Astrocyte (in vitro differentiated cells and primary cell): ENCODE results near the gene TENM4. TPM values are rescaled to one million over a fixed set of nuclear protein-coding genes. Genes with fewer than 3 reads are reported as not detected.

ENCODE experiments used
- DNase-seq: peaks from one replicate; pipeline ENCODE4 v3.0.0-alpha.2; 2010; ENCODE audit warnings: low read depth
- FAIRE-seq: peaks from 2 replicates; lab custom pipeline; 2011; peaks lifted over from hg19 to GRCh38; lab: Jason Lieb, UNC
- H2AFZ ChIP-seq: 2 replicates; pipeline ENCODE4 v1.6.0; 2012; ENCODE audit warnings: low read depth, low read length, inconsistent platforms
- H3K27ac ChIP-seq: 2 replicates; pipeline ENCODE4 v1.5.1; 2011; ENCODE audit warnings: low read depth, low read length, inconsistent platforms
- H3K27me3 ChIP-seq: 2 replicates; pipeline ENCODE4 v1.6.0; 2011; ENCODE audit warnings: low read length, inconsistent platforms; ENCODE audit not compliant: insufficient read depth
- H3K36me3 ChIP-seq: 2 replicates; pipeline ENCODE4 v1.5.1; 2011; ENCODE audit warnings: low read length, inconsistent platforms; ENCODE audit not compliant: insufficient read depth
- H3K4me1 ChIP-seq: 2 replicates; pipeline ENCODE4 v1.5.1; 2011; ENCODE audit warnings: low read length, inconsistent platforms; ENCODE audit not compliant: insufficient read depth
- H3K4me2 ChIP-seq: 2 replicates; pipeline ENCODE4 v1.6.0; 2012; ENCODE audit warnings: low read length, inconsistent platforms
- H3K4me3 ChIP-seq: 2 replicates; pipeline ENCODE4 v1.5.1; 2011; ENCODE audit warnings: low read depth, mild to moderate bottlenecking, low read length, inconsistent platforms; ENCODE audit not compliant: insufficient read depth
- H3K79me2 ChIP-seq: 2 replicates; pipeline ENCODE4 v1.6.0; 2012; ENCODE audit warnings: mild to moderate bottlenecking, low read length, inconsistent platforms; ENCODE audit not compliant: insufficient read depth
- H3K9ac ChIP-seq: 2 replicates; pipeline ENCODE4 v1.6.0; 2012; ENCODE audit warnings: mild to moderate bottlenecking, low read length, inconsistent platforms
- H3K9me3 ChIP-seq: 2 replicates; pipeline ENCODE4 v1.5.1; 2012; ENCODE audit warnings: low read depth, mild to moderate bottlenecking, low read length, inconsistent platforms; ENCODE audit not compliant: insufficient read depth
- H4K20me1 ChIP-seq: 2 replicates; pipeline ENCODE4 v1.6.0; 2012; ENCODE audit warnings: low read length, inconsistent platforms; ENCODE audit not compliant: insufficient read depth
- H3K27ac Mint-ChIP-seq: one replicate; pipeline ENCODE4 v1.8.0; 2021; ENCODE audit warnings: mild to moderate bottlenecking, mixed read lengths; ENCODE audit not compliant: unreplicated experiment
- H3K27me3 Mint-ChIP-seq: one replicate; pipeline ENCODE4 v1.8.0; 2021; ENCODE audit warnings: low read depth, mixed read lengths; ENCODE audit not compliant: unreplicated experiment
- H3K36me3 Mint-ChIP-seq: one replicate; pipeline ENCODE4 v1.8.0; 2021; ENCODE audit warnings: low read depth, mixed read lengths; ENCODE audit not compliant: unreplicated experiment
- H3K4me1 Mint-ChIP-seq: one replicate; pipeline ENCODE4 v1.8.0; 2021; ENCODE audit warnings: low read depth, mixed read lengths; ENCODE audit not compliant: unreplicated experiment
- H3K4me3 Mint-ChIP-seq: one replicate; pipeline ENCODE4 v1.8.0; 2021; ENCODE audit warnings: mild to moderate bottlenecking, moderate library complexity, mixed read lengths; ENCODE audit not compliant: unreplicated experiment
- H3K9me3 Mint-ChIP-seq: one replicate; pipeline ENCODE4 v1.8.0; 2021; ENCODE audit warnings: mild to moderate bottlenecking, mixed read lengths; ENCODE audit not compliant: unreplicated experiment
- EZH2 ChIP-seq: IDR thresholded peaks from 2 replicates; pipeline ENCODE4 v1.6.1; 2012; ENCODE audit warnings: mild to moderate bottlenecking, low read length, inconsistent platforms; ENCODE audit not compliant: insufficient read depth
- total RNA-seq: library from RNA; stranded (reverse); gene quantifications from 2 replicates; pipeline ENCODE4 v1.2.1, GENCODE V29; 2021
- TF ChIP-seq, protein P1 (sequence below): IDR thresholded peaks from 2 replicates; pipeline ENCODE4 v1.5.1; 2011; ENCODE audit warnings: low read depth, mild to moderate bottlenecking, inconsistent platforms, low read length, moderate library complexity; ENCODE audit not compliant: insufficient read depth

The TENM4 gene
- total RNA-seq, 1 donor from 2014 or later, result 7.5 TPM

DNA sequence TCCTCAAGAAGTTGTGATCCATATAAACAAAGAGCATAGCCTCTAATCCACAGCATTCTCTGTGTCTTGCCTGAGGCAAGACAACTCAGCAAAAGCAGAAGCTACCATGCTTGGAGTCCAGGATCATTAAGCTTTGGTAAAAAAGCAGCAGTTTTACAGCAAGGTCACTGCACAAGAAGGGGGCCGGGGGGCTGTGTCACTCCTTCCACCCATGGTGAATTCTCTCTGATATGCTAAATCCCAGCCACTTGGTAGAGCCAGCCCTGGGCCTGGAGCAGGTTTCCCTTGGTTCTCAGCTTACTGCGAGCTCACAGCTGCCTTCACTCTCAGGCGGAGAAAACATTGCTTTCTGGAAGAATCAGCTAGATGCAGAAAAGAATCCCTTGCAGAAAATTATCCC is 144.7 kb downstream of the TENM4 start:
- DNase-seq, result no peak

DNA sequence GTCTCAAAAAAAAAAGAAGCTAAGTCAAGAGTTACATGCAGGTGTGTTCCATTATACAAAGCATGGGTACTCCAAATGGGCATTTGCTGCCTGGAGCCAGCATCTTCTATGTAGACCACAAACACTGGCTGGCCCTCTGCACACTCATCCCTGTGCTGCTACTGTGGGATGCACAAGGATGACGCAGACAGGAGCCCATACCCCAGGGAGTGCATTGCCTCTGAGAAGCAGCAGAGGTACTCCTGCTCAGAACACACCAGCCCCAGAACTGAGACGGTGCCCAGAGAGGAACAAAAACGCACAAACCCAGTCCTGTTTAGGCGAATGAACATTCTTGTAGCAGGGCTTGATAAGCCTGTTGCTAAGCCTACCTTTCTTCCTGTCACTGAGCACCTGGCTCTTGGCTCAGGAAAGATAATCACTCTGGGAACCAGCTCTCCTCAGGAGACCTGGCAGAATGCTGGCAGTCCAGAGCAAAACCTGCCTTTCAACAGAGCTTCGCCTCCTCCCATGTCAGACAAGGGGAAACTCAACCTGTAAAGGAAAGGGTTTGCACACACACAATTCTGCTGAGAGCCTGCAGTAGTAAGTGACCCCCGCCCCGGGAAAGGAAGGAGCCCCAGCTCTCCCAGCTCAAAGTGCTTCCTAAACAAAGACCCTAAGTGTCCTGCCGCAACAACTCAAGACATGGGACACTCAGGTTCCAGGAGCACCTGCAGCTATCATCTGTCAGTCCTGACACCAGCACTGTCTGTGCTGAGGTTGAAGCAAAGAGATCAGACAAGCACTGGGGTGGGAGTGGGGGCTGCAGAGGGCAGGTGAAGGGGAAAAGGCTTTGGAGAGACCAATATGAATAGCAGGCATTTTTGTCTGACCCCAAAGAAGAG is 145.7 kb downstream of the TENM4 start:
- H3K9ac ChIP-seq, result no peak overlapping the region
- no peaks in the 10 kb centered on the region for H3K9me3 ChIP-seq
- H2AFZ ChIP-seq, result no peak overlapping the region
- FAIRE-seq, result no peak
- no peak overlapping the region for H3K27ac Mint-ChIP-seq
- no peaks in the 10 kb centered on the region for H4K20me1 ChIP-seq
- no peak overlapping the region for H3K4me3 ChIP-seq
- no peaks in the 10 kb centered on the region for H3K9me3 Mint-ChIP-seq
- no peaks in the 10 kb centered on the region for H3K4me1 Mint-ChIP-seq
- H3K36me3 ChIP-seq, result peaks cover 2% of the 10 kb centered on the region
- H3K79me2 ChIP-seq, result no peaks in the 10 kb centered on the region
- H3K27ac ChIP-seq, result no peak overlapping the region
- no peaks in the 10 kb centered on the region for H3K4me1 ChIP-seq
- no peak for DNase-seq
- H3K27me3 ChIP-seq, result no peaks in the 10 kb centered on the region
- peaks cover 19% of the 10 kb centered on the region for H3K27me3 Mint-ChIP-seq
- no peak overlapping the region for H3K4me3 Mint-ChIP-seq
- H3K4me2 ChIP-seq, result no peak overlapping the region
- H3K36me3 Mint-ChIP-seq, result no peaks in the 10 kb centered on the region
- no peak for TF ChIP-seq EZH2
- TF ChIP-seq, protein P1, sequence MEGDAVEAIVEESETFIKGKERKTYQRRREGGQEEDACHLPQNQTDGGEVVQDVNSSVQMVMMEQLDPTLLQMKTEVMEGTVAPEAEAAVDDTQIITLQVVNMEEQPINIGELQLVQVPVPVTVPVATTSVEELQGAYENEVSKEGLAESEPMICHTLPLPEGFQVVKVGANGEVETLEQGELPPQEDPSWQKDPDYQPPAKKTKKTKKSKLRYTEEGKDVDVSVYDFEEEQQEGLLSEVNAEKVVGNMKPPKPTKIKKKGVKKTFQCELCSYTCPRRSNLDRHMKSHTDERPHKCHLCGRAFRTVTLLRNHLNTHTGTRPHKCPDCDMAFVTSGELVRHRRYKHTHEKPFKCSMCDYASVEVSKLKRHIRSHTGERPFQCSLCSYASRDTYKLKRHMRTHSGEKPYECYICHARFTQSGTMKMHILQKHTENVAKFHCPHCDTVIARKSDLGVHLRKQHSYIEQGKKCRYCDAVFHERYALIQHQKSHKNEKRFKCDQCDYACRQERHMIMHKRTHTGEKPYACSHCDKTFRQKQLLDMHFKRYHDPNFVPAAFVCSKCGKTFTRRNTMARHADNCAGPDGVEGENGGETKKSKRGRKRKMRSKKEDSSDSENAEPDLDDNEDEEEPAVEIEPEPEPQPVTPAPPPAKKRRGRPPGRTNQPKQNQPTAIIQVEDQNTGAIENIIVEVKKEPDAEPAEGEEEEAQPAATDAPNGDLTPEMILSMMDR, result no peak

More for the DNA sequence above, 144.7 kb downstream of the TENM4 start:
- no peak overlapping the region for H3K27ac ChIP-seq
- Mint-ChIP-seq H3K4me3 (no peak overlapping the region), H3K27me3 (peaks cover 13% of the 10 kb centered on the region), H3K9me3 (no peaks in the 10 kb centered on the region), H3K4me1 (no peaks in the 10 kb centered on the region), H3K36me3 (no peaks in the 10 kb centered on the region), H3K27ac (no peak overlapping the region)
- H3K27me3 ChIP-seq, result no peaks in the 10 kb centered on the region
- no peak for FAIRE-seq
- H2AFZ ChIP-seq, result no peak overlapping the region
- H4K20me1 ChIP-seq, result no peaks in the 10 kb centered on the region
- H3K36me3 ChIP-seq, result peaks cover 2% of the 10 kb centered on the region
- H3K4me2 ChIP-seq, result no peak overlapping the region
- no peak overlapping the region for H3K4me3 ChIP-seq
- H3K79me2 ChIP-seq, result no peaks in the 10 kb centered on the region
- TF ChIP-seq, protein P1, result no peak
- TF ChIP-seq EZH2, result no peak
- no peak overlapping the region for H3K9ac ChIP-seq
- no peaks in the 10 kb centered on the region for H3K4me1 ChIP-seq
- H3K9me3 ChIP-seq, result no peaks in the 10 kb centered on the region

DNA sequence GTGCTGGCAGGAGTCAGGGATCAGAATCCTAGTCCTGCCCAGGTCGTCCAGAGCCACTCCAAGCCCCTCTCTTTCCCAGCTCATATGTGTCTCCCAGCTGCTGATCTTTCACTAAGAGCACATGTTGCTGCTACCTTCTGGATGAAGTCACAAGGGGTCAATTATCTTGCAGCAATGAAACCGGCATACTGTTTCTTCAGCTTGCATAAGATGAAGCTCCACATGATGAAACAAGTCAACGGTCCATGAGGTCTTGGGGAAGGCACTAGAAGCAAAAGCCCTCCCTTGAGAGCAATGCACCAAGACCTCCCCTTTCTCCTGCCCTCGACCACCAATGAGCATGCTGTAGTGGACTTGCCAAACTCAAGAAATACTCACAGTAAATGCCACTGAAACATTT is 148.9 kb downstream of the TENM4 start:
- no peaks in the 10 kb centered on the region for H3K36me3 Mint-ChIP-seq

More for the DNA sequence above, 148.9 kb downstream of the TENM4 start:
- Mint-ChIP-seq H3K4me3 (no peak overlapping the region), H3K9me3 (no peaks in the 10 kb centered on the region), H3K4me1 (no peaks in the 10 kb centered on the region), H3K27me3 (peaks cover 19% of the 10 kb centered on the region), H3K27ac (no peak overlapping the region)
- H3K9me3 ChIP-seq, result no peaks in the 10 kb centered on the region
- no peaks in the 10 kb centered on the region for H4K20me1 ChIP-seq
- peaks cover 2% of the 10 kb centered on the region for H3K36me3 ChIP-seq
- H2AFZ ChIP-seq, result no peak overlapping the region
- FAIRE-seq, result no peak
- H3K79me2 ChIP-seq, result no peaks in the 10 kb centered on the region
- no peak overlapping the region for H3K4me3 ChIP-seq
- H3K27ac ChIP-seq, result no peak overlapping the region
- no peak overlapping the region for H3K4me2 ChIP-seq
- H3K9ac ChIP-seq, result no peak overlapping the region
- H3K4me1 ChIP-seq, result no peaks in the 10 kb centered on the region
- DNase-seq, result no peak
- no peaks in the 10 kb centered on the region for H3K27me3 ChIP-seq
- no peak for TF ChIP-seq EZH2
- TF ChIP-seq, protein P1, result no peak
